ENCODE data around the gene DOCK3.
"Not testable (repeated sequence)": the region's sequence is repeated elsewhere in the genome, so short reads cannot be mapped to it uniquely, and the experiment has no call there.

- not testable (repeated sequence) for TF ChIP-seq RARB, TSHZ2, ZNF8, ZC3H10, OSR1, ZFP3, ESRRG, GLIS3, ZNF70 (CRISPR knock-in tag; IDR thresholded peaks at IDR 0.05)
- TF ChIP-seq, protein P1, sequence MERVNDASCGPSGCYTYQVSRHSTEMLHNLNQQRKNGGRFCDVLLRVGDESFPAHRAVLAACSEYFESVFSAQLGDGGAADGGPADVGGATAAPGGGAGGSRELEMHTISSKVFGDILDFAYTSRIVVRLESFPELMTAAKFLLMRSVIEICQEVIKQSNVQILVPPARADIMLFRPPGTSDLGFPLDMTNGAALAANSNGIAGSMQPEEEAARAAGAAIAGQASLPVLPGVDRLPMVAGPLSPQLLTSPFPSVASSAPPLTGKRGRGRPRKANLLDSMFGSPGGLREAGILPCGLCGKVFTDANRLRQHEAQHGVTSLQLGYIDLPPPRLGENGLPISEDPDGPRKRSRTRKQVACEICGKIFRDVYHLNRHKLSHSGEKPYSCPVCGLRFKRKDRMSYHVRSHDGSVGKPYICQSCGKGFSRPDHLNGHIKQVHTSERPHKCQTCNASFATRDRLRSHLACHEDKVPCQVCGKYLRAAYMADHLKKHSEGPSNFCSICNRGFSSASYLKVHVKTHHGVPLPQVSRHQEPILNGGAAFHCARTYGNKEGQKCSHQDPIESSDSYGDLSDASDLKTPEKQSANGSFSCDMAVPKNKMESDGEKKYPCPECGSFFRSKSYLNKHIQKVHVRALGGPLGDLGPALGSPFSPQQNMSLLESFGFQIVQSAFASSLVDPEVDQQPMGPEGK (CRISPR knock-in tag; IDR thresholded peaks at IDR 0.05; ENCODE audit: borderline replicate concordance) = not testable (repeated sequence)
Measured at GRCh38 chr3:50978586-50978985, 303.9 kb downstream of the DOCK3 start.
